HG03280 (cell line): ENCODE results near the gene DLGAP1.

Experiments used
- ATAC-seq: cut with Tn5 transposase; IDR thresholded peaks from one replicate; pipeline ENCODE4 v1.9.1; 2021; ENCODE audit warnings: mild to moderate bottlenecking, moderate library complexity; ENCODE audit not compliant: unreplicated experiment

DLGAP1 gene

GRCh38 chr18:3794537-3795348, 660.4 kb downstream of the DLGAP1 start:
- no peak for ATAC-seq

GRCh38 chr18:3793545-3793944, 661.6 kb downstream of the DLGAP1 start:
- ATAC-seq, result no peak

GRCh38 chr18:3793111-3793510, 662.0 kb downstream of the DLGAP1 start:
- ATAC-seq, result no peak

- ATAC-seq, result no peak
Observed at GRCh38 chr18:3792711-3793110, 662.4 kb downstream of the DLGAP1 start.

GRCh38 chr18:3791238-3791637, 663.9 kb downstream of the DLGAP1 start:
- no peak for ATAC-seq

GRCh38 chr18:3790703-3791102, 664.4 kb downstream of the DLGAP1 start:
- ATAC-seq, result no peak

GRCh38 chr18:3789525-3789924, 665.6 kb downstream of the DLGAP1 start:
- no peak for ATAC-seq

GRCh38 chr18:3784949-3785348, 670.2 kb downstream of the DLGAP1 start:
- ATAC-seq, result no peak

GRCh38 chr18:3782901-3783300, 672.2 kb downstream of the DLGAP1 start:
- ATAC-seq, result no peak

- ATAC-seq, result no peak
Observed at GRCh38 chr18:3777719-3778118, 677.4 kb downstream of the DLGAP1 start.

- ATAC-seq, result no peak
Observed at GRCh38 chr18:3777122-3777521, 678.0 kb downstream of the DLGAP1 start.

GRCh38 chr18:3775996-3776395, 679.1 kb downstream of the DLGAP1 start:
- ATAC-seq, result no peak

- ATAC-seq, result no peak
Observed at GRCh38 chr18:3773303-3773702, 681.8 kb downstream of the DLGAP1 start.

GRCh38 chr18:3771121-3771971, 683.8 kb downstream of the DLGAP1 start:
- ATAC-seq, result peak; percentile 97

- no peak for ATAC-seq
Observed at GRCh38 chr18:3761266-3761665, 693.8 kb downstream of the DLGAP1 start.

GRCh38 chr18:3760741-3761140, 694.4 kb downstream of the DLGAP1 start:
- no peak for ATAC-seq

- no peak for ATAC-seq
Observed at GRCh38 chr18:3759099-3759498, 696.0 kb downstream of the DLGAP1 start.

- ATAC-seq, result no peak
Observed at GRCh38 chr18:3758531-3758930, 696.6 kb downstream of the DLGAP1 start.

- no peak for ATAC-seq
Observed at GRCh38 chr18:3757361-3757760, 697.7 kb downstream of the DLGAP1 start.

GRCh38 chr18:3753106-3753505, 702.0 kb downstream of the DLGAP1 start:
- no peak for ATAC-seq

GRCh38 chr18:3748086-3748485, 707.0 kb downstream of the DLGAP1 start:
- no peak for ATAC-seq
